ENCODE results near the gene NPHP3. TPM values are rescaled to one million over a fixed set of nuclear protein-coding genes. Genes with fewer than 3 reads are reported as not detected.
"Not testable (repeated sequence)": the region's sequence is repeated elsewhere in the genome, so short reads cannot be mapped to it uniquely, and the experiment has no call there.

The NPHP3 gene
- total and polyA plus RNA-seq, 2 donors (not counting 1 experiment from before 2014, with no cell fraction given) = 18.4 to 47.8 TPM

GRCh38 chr3:132753946-132754345 lies 31.7 kb upstream of the NPHP3 start:
- no peak for DNase-seq

GRCh38 chr3:132749786-132750185 lies 27.6 kb upstream of the NPHP3 start:
- intact Hi-C loops (cut with micrococcal nuclease) = no loop called here
- Mint-ChIP-seq H3K4me1 (no peaks in the 10 kb centered on the region), H3K27ac (no peak overlapping the region), H3K27me3 (peaks cover 42% of the 10 kb centered on the region), H3K4me3 (no peak overlapping the region), H3K9me3 (ENCODE audit: insufficient read depth) (no peaks in the 10 kb centered on the region)
- Histone ChIP-seq H3K9ac (ENCODE audit: low read length) (no peak overlapping the region), H3K36me3 (replicated peaks in 1 of 2; ENCODE audit: control extremely low read depth in 1 of 2, control insufficient read depth in 1 of 2, extremely low read depth in 1 of 2, insufficient read depth in 2 of 2, low read length in 1 of 2) (no peaks in the 10 kb centered on the region), H3K4me1 (ENCODE audit: control insufficient read depth in 2 of 2, insufficient read depth in 2 of 2, low read length in 2 of 2) (no peaks in the 10 kb centered on the region), H3K4me2 (replicated peaks; ENCODE audit: low read depth, low read length, poor library complexity, severe bottlenecking) (no peak overlapping the region), H3K4me3 (ENCODE audit: control extremely low read depth in 1 of 5, extremely low read depth in 1 of 5, insufficient read depth in 1 of 5, low read depth in 2 of 5, low read length in 4 of 5) (no peak overlapping the region), H3K27ac (ENCODE audit: low read length in 2 of 2) (no peak overlapping the region), H2AFZ (ENCODE audit: insufficient read depth, low read depth, low read length, poor library complexity, severe bottlenecking) (no peak overlapping the region), H3K9me3 (ENCODE audit: control extremely low read depth in 1 of 3, control insufficient read depth in 2 of 3, insufficient read depth in 1 of 3, low read length in 2 of 3) (no peaks in the 10 kb centered on the region), H4K20me1 (ENCODE audit: control insufficient read depth, insufficient read depth, low read length, poor library complexity, severe bottlenecking) (no peaks in the 10 kb centered on the region), H3K79me2 (ENCODE audit: control insufficient read depth, insufficient read depth, low read length) (no peaks in the 10 kb centered on the region), H3K27me3 (replicated peaks in 1 of 4; ENCODE audit: control extremely low read depth in 1 of 4, control insufficient read depth in 3 of 4, insufficient read depth in 4 of 4, low read length in 3 of 4) (peaks cover 0 to 6% (median 2%) of the 10 kb centered on the region in 4 experiments)
- ATAC-seq (ENCODE audit: low read depth) = no peak
- ChIA-PET CTCF (no interaction called here), POLR2A (no interaction called here)
- TF ChIP-seq EZH2 (IDR thresholded peaks at IDR 0.05; ENCODE audit: borderline replicate concordance, insufficient read depth, low read depth, low read length, poor library complexity, severe bottlenecking) (no peak), CTCF (IDR thresholded peaks at IDR 0.05) (no peak)
- no peak for DNase-seq
- WGBS (ENCODE audit: insufficient coverage) = no CpG with 5 or more reads among the region's 1 CpG

More at GRCh38 chr3:132753946-132754345, 31.7 kb upstream of the NPHP3 start:
- no peaks in the 10 kb centered on the region for H3K9me3 ChIP-seq (ENCODE audit: control extremely low read depth in 1 of 3, control insufficient read depth in 2 of 3, insufficient read depth in 1 of 3, low read length in 2 of 3)
- no peak overlapping the region for H2AFZ ChIP-seq (ENCODE audit: insufficient read depth, low read depth, low read length, poor library complexity, severe bottlenecking)
- TF ChIP-seq CTCF (IDR thresholded peaks at IDR 0.05) (no peak), EZH2 (IDR thresholded peaks at IDR 0.05; ENCODE audit: borderline replicate concordance, insufficient read depth, low read depth, low read length, poor library complexity, severe bottlenecking) (no peak)
- Mint-ChIP-seq H3K9me3 (ENCODE audit: insufficient read depth) (no peaks in the 10 kb centered on the region), H3K27ac (no peak overlapping the region), H3K27me3 (peaks cover 41% of the 10 kb centered on the region), H3K4me1 (no peaks in the 10 kb centered on the region), H3K4me3 (no peak overlapping the region)
- no peak overlapping the region for H3K27ac ChIP-seq (ENCODE audit: low read length in 2 of 2)
- H3K9ac ChIP-seq (ENCODE audit: low read length) = no peak overlapping the region
- ATAC-seq (ENCODE audit: low read depth) = no peak
- H4K20me1 ChIP-seq (ENCODE audit: control insufficient read depth, insufficient read depth, low read length, poor library complexity, severe bottlenecking) = no peaks in the 10 kb centered on the region
- CTCF ChIA-PET = no interaction called here
- H3K4me2 ChIP-seq (replicated peaks; ENCODE audit: low read depth, low read length, poor library complexity, severe bottlenecking) = no peak overlapping the region
- H3K4me3 ChIP-seq (ENCODE audit: control extremely low read depth in 1 of 5, extremely low read depth in 1 of 5, insufficient read depth in 1 of 5, low read depth in 2 of 5, low read length in 4 of 5) = no peak overlapping the region
- peaks cover 0 to 6% (median 2%) of the 10 kb centered on the region in 4 experiments for H3K27me3 ChIP-seq (replicated peaks in 1 of 4; ENCODE audit: control extremely low read depth in 1 of 4, control insufficient read depth in 3 of 4, insufficient read depth in 4 of 4, low read length in 3 of 4)
- POLR2A ChIA-PET = no interaction called here
- no peaks in the 10 kb centered on the region for H3K4me1 ChIP-seq (ENCODE audit: control insufficient read depth in 2 of 2, insufficient read depth in 2 of 2, low read length in 2 of 2)
- intact Hi-C loops (cut with micrococcal nuclease) = no loop called here
- no peaks in the 10 kb centered on the region for H3K36me3 ChIP-seq (replicated peaks in 1 of 2; ENCODE audit: control extremely low read depth in 1 of 2, control insufficient read depth in 1 of 2, extremely low read depth in 1 of 2, insufficient read depth in 2 of 2, low read length in 1 of 2)
- no peaks in the 10 kb centered on the region for H3K79me2 ChIP-seq (ENCODE audit: control insufficient read depth, insufficient read depth, low read length)

- H3K4me1 Mint-ChIP-seq; H3K27me3 ChIP-seq (replicated peaks in 1 of 4; ENCODE audit: control extremely low read depth in 1 of 4, control insufficient read depth in 3 of 4, insufficient read depth in 4 of 4, low read length in 3 of 4); POLR2A ChIA-PET; H3K4me3 Mint-ChIP-seq; H4K20me1 ChIP-seq (ENCODE audit: control insufficient read depth, insufficient read depth, low read length, poor library complexity, severe bottlenecking); H3K79me2 ChIP-seq (ENCODE audit: control insufficient read depth, insufficient read depth, low read length); H3K9me3 ChIP-seq (ENCODE audit: control extremely low read depth in 1 of 3, control insufficient read depth in 2 of 3, insufficient read depth in 1 of 3, low read length in 2 of 3); H3K27ac ChIP-seq (ENCODE audit: low read length in 2 of 2); ATAC-seq (ENCODE audit: low read depth); H3K36me3 ChIP-seq (replicated peaks in 1 of 2; ENCODE audit: control extremely low read depth in 1 of 2, control insufficient read depth in 1 of 2, extremely low read depth in 1 of 2, insufficient read depth in 2 of 2, low read length in 1 of 2); H3K4me2 ChIP-seq (replicated peaks; ENCODE audit: low read depth, low read length, poor library complexity, severe bottlenecking); H3K4me3 ChIP-seq (ENCODE audit: control extremely low read depth in 1 of 5, extremely low read depth in 1 of 5, insufficient read depth in 1 of 5, low read depth in 2 of 5, low read length in 4 of 5); H2AFZ ChIP-seq (ENCODE audit: insufficient read depth, low read depth, low read length, poor library complexity, severe bottlenecking); H3K4me1 ChIP-seq (ENCODE audit: control insufficient read depth in 2 of 2, insufficient read depth in 2 of 2, low read length in 2 of 2); CTCF ChIA-PET; intact Hi-C loops (cut with micrococcal nuclease); H3K9ac ChIP-seq (ENCODE audit: low read length); H3K27ac Mint-ChIP-seq; DNase-seq; H3K9me3 Mint-ChIP-seq (ENCODE audit: insufficient read depth): not testable (repeated sequence)
- WGBS (ENCODE audit: insufficient coverage) = 82% methylated on average over 7 of the region's 9 CpGs
- H3K27me3 Mint-ChIP-seq = peaks cover 43% of the 10 kb centered on the region
Measured at GRCh38 chr3:132746720-132747119, 24.5 kb upstream of the NPHP3 start.

All from B cell (primary cell).